H9 (cell line): ENCODE data around the gene GMPR2. TPM values are rescaled to one million over a fixed set of nuclear protein-coding genes. Genes with fewer than 3 reads are reported as not detected.

Experiments used
- DNase-seq: peaks from one replicate; pipeline ENCODE4 v3.0.0-alpha.2; 2017
- H2AFZ ChIP-seq: one replicate; pipeline ENCODE4 v1.6.1; 2013; ENCODE audit warnings: mild to moderate bottlenecking, low read length, control low read depth, moderate library complexity
- H2AK5ac ChIP-seq: 2 replicates; pipeline ENCODE4 v1.6.1; 2013; ENCODE audit warnings: low read length, control low read depth, mixed read lengths; ENCODE audit not compliant: insufficient read length
- H2BK120ac ChIP-seq: one replicate; pipeline ENCODE4 v1.6.1; 2013; ENCODE audit warnings: low read depth, mild to moderate bottlenecking, low read length, control low read depth, inconsistent platforms; ENCODE audit not compliant: poor library complexity, severe bottlenecking
- H2BK12ac ChIP-seq: 2 replicates; pipeline ENCODE4 v1.6.1; 2013; ENCODE audit warnings: low read length, control low read depth, mixed read lengths, low read depth; ENCODE audit not compliant: insufficient read length
- H2BK15ac ChIP-seq: 2 replicates; pipeline ENCODE4 v1.6.1; 2013; ENCODE audit warnings: low read depth, low read length, control low read depth
- H2BK20ac ChIP-seq: one replicate; pipeline ENCODE4 v1.6.1; 2013; ENCODE audit warnings: low read depth, mild to moderate bottlenecking, low read length, control low read depth, inconsistent platforms; ENCODE audit not compliant: poor library complexity, severe bottlenecking
- H2BK5ac ChIP-seq: 2 replicates; pipeline ENCODE4 v1.6.1; 2013; ENCODE audit warnings: low read length, control low read depth, mixed read lengths; ENCODE audit not compliant: insufficient read length
- H3K14ac ChIP-seq: 2 replicates; pipeline ENCODE4 v1.6.1; 2013; ENCODE audit warnings: low read length, control low read depth; ENCODE audit not compliant: insufficient read depth
- H3K18ac ChIP-seq: 2 replicates; pipeline ENCODE4 v1.6.1; 2013; ENCODE audit warnings: low read depth, mild to moderate bottlenecking, mixed read lengths, low read length, control low read depth; ENCODE audit not compliant: insufficient read length
- H3K23ac ChIP-seq: 2 replicates; pipeline ENCODE4 v1.6.1; 2013; ENCODE audit warnings: low read length, control low read depth, mixed read lengths, low read depth; ENCODE audit not compliant: insufficient read length
- H3K23me2 ChIP-seq: 2 replicates; pipeline ENCODE4 v1.6.1; 2013; ENCODE audit warnings: low read depth, mild to moderate bottlenecking, mixed read lengths, low read length, control low read depth; ENCODE audit not compliant: insufficient read length, poor library complexity, severe bottlenecking
- H3K27ac ChIP-seq: 2 replicates; pipeline ENCODE4 v1.5.1; 2013; ENCODE audit warnings: low read length, control low read depth, mixed read lengths, low read depth; ENCODE audit not compliant: insufficient read length
- H3K27me3 ChIP-seq: 2 replicates; pipeline ENCODE4 v1.6.1; 2013; ENCODE audit warnings: low read length, control low read depth, inconsistent platforms; ENCODE audit not compliant: insufficient read depth
- H3K4ac ChIP-seq: 2 replicates; pipeline ENCODE4 v1.6.1; 2013; ENCODE audit warnings: low read depth, mild to moderate bottlenecking, control low read depth, inconsistent platforms, low read length, moderate library complexity
- H3K4me1 ChIP-seq: 2 replicates; pipeline ENCODE4 v1.6.1; 2013; ENCODE audit warnings: low read length, control low read depth, inconsistent platforms; ENCODE audit not compliant: insufficient read depth
- H3K4me2 ChIP-seq: 2 replicates; pipeline ENCODE4 v1.6.1; 2013; ENCODE audit warnings: low read length, control low read depth, mixed read lengths; ENCODE audit not compliant: insufficient read length, insufficient read depth
- H3K56ac ChIP-seq: 2 replicates; pipeline ENCODE4 v1.6.1; 2013; ENCODE audit warnings: low read depth, mild to moderate bottlenecking, mixed read lengths, low read length, control low read depth; ENCODE audit not compliant: insufficient read length
- H3K79me1 ChIP-seq: 2 replicates; pipeline ENCODE4 v1.6.1; 2013; ENCODE audit warnings: low read depth, mild to moderate bottlenecking, moderate library complexity, low read length, control low read depth, inconsistent platforms; ENCODE audit not compliant: insufficient read depth, poor library complexity, severe bottlenecking
- H3K79me2 ChIP-seq: 2 replicates; pipeline ENCODE4 v1.6.1; 2013; ENCODE audit warnings: low read length, control low read depth, inconsistent platforms; ENCODE audit not compliant: insufficient read depth
- H3K9ac ChIP-seq: 2 replicates; pipeline ENCODE4 v1.6.1; 2013; ENCODE audit warnings: low read length, control low read depth, mixed read lengths; ENCODE audit not compliant: insufficient read length; ENCODE audit errors: extremely low read depth
- H3K9me3 ChIP-seq: one replicate; pipeline ENCODE4 v1.6.1; 2013; ENCODE audit warnings: low read depth, low read length, inconsistent platforms; ENCODE audit not compliant: control insufficient read depth
- H3T11ph ChIP-seq: one replicate; pipeline ENCODE4 v1.6.1; 2013; ENCODE audit warnings: mild to moderate bottlenecking, low read length, control low read depth, inconsistent platforms
- H4K20me1 ChIP-seq: one replicate; pipeline ENCODE4 v1.6.1; 2013; ENCODE audit not compliant: control insufficient read depth, insufficient read length, insufficient read depth
- H4K5ac ChIP-seq: 2 replicates; pipeline ENCODE4 v1.6.1; 2013; ENCODE audit warnings: low read depth, mild to moderate bottlenecking, mixed read lengths, low read length, control low read depth; ENCODE audit not compliant: insufficient read length
- H4K8ac ChIP-seq: replicated peaks from 2 replicates; pipeline ENCODE4 v1.6.1; 2013; ENCODE audit warnings: low read length, control low read depth, mixed read lengths, low read depth; ENCODE audit not compliant: insufficient read length
- H4K91ac ChIP-seq: 2 replicates; pipeline ENCODE4 v1.6.1; 2013; ENCODE audit warnings: low read depth, mild to moderate bottlenecking, moderate library complexity, mixed read lengths, low read length, control low read depth; ENCODE audit not compliant: insufficient read length
- H3K27ac Mint-ChIP-seq, 3 experiments: 2 replicates in 2 of 3; 3 replicates in 1 of 3; pipeline ENCODE4 v1.8.0; 2020 to 2021; ENCODE audit warnings: mixed read lengths in 3 of 3, mild to moderate bottlenecking in 1 of 3, moderate library complexity in 1 of 3
- H3K27me3 Mint-ChIP-seq: 2 replicates; pipeline ENCODE4 v1.8.0; 2021; ENCODE audit warnings: low read depth, mild to moderate bottlenecking, moderate library complexity, mixed read lengths
- H3K36me3 Mint-ChIP-seq, 3 experiments: 2 replicates in 2 of 3; 3 replicates in 1 of 3; pipeline ENCODE4 v1.8.0; 2020 to 2021; ENCODE audit warnings: low read depth in 3 of 3, mixed read lengths in 3 of 3; ENCODE audit not compliant: insufficient read depth in 1 of 3
- H3K4me1 Mint-ChIP-seq, 2 experiments: 2 replicates each; pipeline ENCODE4 v1.8.0; 2020; ENCODE audit warnings: mixed read lengths in 2 of 2
- H3K4me3 Mint-ChIP-seq, 2 experiments: 2 replicates in 1 of 2; 3 replicates in 1 of 2; pipeline ENCODE4 v1.8.0; 2020 to 2021; ENCODE audit warnings: mild to moderate bottlenecking in 2 of 2, mixed read lengths in 2 of 2, moderate library complexity in 1 of 2
- H3K9me3 Mint-ChIP-seq, 2 experiments: 2 replicates in 1 of 2; 3 replicates in 1 of 2; pipeline ENCODE4 v1.8.0; 2020; ENCODE audit warnings: mild to moderate bottlenecking in 2 of 2, mixed read lengths in 2 of 2, moderate library complexity in 1 of 2
- CTCF ChIP-seq: fragments of 200-600 bp; sonication (generic); conservative IDR thresholded peaks from 3 replicates; pipeline ENCODE4 v1.8.0; 2021; ENCODE audit warnings: antibody characterized with exemption, mild to moderate bottlenecking
- WGBS: extraction: QIAGEN DNeasy Blood & Tissue Kit; methylation state at CpG from one replicate; pipeline ENCODE4 v1.1.7; 2013; ENCODE audit warnings: missing lambda C conversion rate, low lambda C conversion rate, mixed read lengths; ENCODE audit not compliant: insufficient read length; ENCODE audit errors: extremely low coverage; 5-methylcytosine and 5-hydroxymethylcytosine counted together
- total RNA-seq: library from RNA; stranded (reverse); gene quantifications from 2 replicates; pipeline ENCODE4 v1.2.1, GENCODE V29; 2021

Gene GMPR2
- total RNA-seq, 1 experiment from 2014 or later, result 84.7 TPM

GRCh38 chr14:24237463-24237955, 4.8 kb downstream of the GMPR2 start:
- peaks cover 10 to 17% of the 10 kb centered on the region in 2 experiments for H3K4me1 Mint-ChIP-seq
- Histone ChIP-seq H4K5ac (no peak overlapping the region), H3K14ac (no peak overlapping the region), H3K4me1 (0 out of 2 replicates have a peak, but pooled peaks cover 6% of the 10 kb centered on the region), H2BK20ac (no peak overlapping the region), H3K18ac (no peak overlapping the region), H4K20me1 (peaks cover 2% of the 10 kb centered on the region), H3K27ac (no peak overlapping the region), H3K4me2 (no peak overlapping the region), H2BK12ac (no peak overlapping the region), H4K91ac (no peak overlapping the region), H3K4ac (no peak overlapping the region), H2BK120ac (no peak overlapping the region), H2BK5ac (no peak overlapping the region), H3K23me2 (peaks cover 15% of the 10 kb centered on the region), H3K79me1 (no peaks in the 10 kb centered on the region), H3K79me2 (no peaks in the 10 kb centered on the region), H2AFZ (no peak overlapping the region), H4K8ac (no peak overlapping the region), H2AK5ac (no peak overlapping the region), H3K56ac (no peak overlapping the region), H3T11ph (no peak overlapping the region), H3K23ac (no peak overlapping the region), H3K27me3 (no peaks in the 10 kb centered on the region), H2BK15ac (no peak overlapping the region), H3K9me3 (no peaks in the 10 kb centered on the region), H3K9ac (no peak overlapping the region)
- H3K27me3 Mint-ChIP-seq, result no peaks in the 10 kb centered on the region
- no CpG with 5 or more reads among the region's 2 CpGs for WGBS
- H3K36me3 Mint-ChIP-seq, result peaks cover 35 to 68% (median 67%) of the 10 kb centered on the region in 3 experiments; a peak in 6 of 7 replicates
- no peak for TF ChIP-seq CTCF
- H3K27ac Mint-ChIP-seq, result no peak overlapping the region; a peak in 1 of 7 replicates
- DNase-seq, result no peak
- H3K9me3 Mint-ChIP-seq, result no peaks in the 10 kb centered on the region
- no peak overlapping the region for H3K4me3 Mint-ChIP-seq
